Ammon's horn (tissue), 1 donor: ENCODE results near the gene RILPL1.
"Not testable (repeated sequence)": the region's sequence is repeated elsewhere in the genome, so short reads cannot be mapped to it uniquely, and the experiment has no call there.

Source experiments
- DNase-seq: peaks from one replicate; pipeline ENCODE4 v3.0.0-alpha.2; 2016; ENCODE audit warnings: low spot score

RILPL1 gene

DNA sequence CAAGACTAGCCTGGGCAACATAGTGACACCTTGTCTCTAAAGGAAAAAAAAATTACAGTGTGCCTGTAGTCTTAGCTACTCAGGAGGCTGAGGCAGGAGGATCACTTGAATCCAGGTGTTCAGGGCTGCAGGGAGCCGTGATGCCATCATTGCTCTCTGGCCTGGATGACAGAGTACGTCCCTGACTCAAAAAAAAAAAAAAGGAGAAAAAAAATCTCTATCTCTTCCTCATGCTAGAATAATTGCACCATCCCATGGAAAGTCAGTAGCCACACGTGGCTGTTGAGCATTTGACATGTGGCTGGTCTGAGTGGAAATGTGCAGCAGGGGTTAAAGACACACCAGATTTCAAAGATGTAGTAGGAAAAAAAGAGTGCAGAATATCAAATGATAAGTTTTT lies 3.8 kb downstream of the RILPL1 start:
- DNase-seq, result no peak

DNA sequence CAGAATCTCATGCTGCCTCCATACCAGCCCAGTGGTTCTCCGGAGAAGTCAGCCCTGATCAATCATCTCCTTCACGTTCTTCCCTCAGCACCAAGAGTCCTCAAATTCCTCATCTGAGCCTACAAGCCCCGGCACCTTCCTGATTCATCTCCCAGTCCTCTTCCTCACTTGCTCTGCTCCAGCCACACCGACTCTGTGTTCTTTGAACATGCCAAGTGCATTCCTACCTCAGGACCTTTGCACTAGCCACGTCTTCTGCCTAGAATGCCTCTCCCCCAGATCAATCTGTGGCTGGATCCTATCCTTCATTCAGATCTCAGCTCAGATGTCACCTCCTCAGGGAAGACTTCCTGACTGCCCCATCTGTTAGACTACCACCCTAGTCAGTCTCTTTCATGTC lies 4.7 kb downstream of the RILPL1 start:
- DNase-seq, result no peak

DNA sequence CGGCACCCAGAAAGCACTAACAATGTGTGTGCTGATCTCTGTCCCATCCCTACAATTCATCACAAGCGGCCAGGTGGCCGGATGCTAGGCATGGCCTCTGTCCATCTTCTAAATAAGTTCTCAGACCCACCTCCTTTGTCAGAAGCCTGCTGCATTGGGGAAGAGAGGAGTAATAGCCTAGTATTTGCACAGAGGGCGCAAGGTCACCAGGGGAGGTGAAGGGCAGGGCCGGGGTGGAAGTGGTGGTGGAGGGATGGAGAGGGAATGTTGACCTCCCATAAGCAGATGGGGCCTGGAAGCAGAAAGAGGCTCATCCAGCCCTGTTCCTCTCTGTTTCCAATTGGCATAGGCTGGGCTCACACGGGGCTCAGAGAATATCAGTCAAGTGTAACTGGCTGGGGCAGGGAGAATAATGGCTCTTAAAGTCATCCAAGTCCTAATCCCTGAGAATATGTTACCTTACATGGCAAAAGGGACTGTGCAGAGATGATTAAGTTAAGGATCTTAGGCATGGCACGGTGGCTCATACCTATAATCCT lies 6.9 kb downstream of the RILPL1 start:
- DNase-seq, result no peak

DNA sequence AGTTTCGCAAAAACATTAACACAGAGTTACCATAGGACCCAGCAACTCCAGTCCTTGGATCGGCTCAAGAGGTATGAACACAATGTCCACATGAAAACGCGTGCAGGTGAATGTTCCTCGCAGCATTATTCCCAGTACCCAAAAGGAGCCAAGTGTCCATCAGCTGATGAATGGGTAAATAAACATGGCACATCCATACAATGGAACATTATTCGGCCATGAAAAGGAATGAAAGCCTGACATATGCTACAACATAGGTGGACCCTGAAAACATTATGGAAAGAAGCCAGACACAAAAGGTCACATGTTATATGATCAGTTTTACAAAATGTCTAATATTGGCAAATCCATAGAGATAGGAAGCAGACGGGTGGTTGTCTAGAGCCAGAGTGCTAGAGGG lies 9.1 kb downstream of the RILPL1 start:
- DNase-seq, result no peak

DNA sequence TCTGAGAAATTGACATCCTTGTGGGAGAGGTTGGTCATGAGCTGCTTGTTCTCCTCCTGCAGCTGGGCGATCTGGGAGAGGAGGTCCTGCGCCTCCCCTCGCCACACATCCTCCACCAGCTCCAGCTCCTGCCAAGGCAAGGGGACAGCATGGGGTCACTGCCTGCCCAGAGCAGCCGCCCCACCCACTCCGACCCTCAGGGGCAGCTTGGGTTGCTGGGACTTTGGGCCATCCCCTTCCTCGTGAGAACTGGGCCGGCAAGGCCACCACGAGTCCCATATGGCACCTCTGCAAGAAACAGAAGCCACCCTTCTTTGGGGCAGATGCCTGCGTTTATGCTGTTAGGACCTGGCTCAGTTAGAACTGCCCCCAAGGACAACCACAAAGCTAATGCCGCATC lies 10.0 kb downstream of the RILPL1 start:
- no peak for DNase-seq

DNA sequence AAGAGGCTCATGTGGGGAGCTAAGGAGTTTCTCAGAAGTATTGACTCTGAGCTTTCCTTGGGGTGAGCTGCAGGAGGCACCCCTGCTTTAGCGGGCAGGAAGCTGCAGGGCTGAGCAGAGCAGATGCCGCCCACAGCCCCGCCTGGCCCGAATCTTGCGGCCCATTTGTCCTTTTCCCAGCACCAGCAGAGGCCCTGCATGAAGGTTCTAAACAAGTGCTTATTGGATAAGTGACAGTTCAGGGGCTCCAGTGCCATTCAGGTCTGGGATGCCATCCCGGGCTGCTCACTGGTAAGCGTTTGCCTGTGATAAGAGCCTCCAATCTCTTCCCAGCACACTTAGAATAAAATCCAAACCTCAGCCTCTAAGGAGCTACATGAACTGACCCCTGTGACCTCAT lies 11.4 kb downstream of the RILPL1 start:
- no peak for DNase-seq

DNA sequence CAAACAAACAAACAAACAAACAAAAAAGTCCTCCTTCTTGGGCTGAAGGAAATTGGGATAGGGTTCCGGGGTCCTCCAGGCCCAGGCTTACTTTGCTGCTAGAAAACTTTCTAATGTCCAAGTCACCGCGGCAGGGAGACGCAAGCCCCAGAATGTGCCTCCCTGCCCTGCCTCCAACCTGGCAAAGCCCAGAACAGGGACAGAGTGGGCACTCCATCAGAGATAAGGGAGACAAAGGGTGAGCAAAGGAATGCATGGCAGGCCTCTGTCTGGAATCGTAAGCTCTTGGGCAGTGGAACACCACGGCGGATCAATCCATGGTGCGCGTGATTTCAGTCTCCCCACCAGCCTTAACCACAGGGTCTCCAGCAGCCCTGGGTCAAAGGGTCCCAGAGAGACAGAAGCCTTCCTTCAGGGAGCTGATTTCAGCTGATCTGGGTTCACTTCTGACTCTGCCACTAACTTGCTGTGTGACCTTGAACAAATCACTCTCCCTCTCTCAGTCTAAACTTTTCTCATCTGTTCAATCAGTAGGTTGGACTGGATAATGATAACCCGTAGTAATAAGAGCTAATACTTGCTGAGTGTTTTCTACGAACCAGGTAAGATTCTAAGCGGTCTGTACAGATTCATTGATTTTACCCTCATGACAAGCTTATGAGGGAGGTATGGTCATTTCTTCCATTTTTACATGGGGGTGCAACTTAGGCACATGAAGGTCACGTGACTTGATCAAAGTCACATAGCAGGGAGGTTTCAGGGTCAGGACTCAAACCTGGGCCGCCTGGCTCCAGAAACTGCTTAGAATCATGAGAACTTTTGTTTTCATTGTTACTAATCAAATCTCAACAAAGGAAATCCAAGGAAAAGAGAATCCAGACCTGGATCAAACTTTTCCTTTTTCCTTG lies 12.7 kb downstream of the RILPL1 start:
- DNase-seq, result no peak

DNA sequence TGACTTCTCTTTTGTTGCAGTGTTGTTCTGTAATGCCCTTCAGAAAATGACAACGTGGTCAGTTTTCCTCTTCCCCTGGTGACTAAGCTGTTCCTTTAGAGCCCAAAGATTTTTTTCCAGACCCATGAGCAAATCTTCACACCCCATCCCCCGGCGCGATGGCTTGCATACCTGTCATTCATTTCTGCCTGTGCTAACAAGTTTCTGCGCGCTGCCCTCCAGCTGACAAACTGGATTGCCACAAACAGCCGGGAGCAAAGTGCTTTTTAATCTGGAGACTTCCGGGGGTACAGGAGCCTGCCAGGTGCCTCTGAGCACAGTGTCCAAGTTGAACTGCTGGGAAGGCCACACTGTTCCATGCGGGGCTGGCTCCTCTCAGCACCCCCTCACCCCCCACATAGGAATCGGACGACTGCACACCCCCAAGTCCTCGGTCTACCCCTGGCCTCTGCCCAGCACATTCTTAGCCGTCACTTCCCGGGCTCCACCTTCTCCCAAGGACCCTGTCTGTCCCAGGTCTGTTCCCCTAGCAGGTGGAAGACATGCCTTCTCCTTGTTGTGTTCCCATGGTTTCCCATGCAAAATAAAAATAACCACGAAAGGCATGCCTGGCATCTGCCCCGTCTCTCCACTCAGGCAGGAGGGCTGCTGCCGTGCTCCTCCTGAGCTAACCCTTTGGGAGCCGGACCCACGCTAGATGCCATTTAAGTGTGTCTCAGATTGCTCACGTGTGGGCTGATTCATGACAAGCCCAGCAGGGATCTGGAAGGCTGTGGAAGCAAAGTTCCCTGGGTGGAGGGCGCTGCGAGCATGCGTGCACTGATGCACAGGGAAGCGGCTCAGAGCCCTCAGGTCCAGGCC lies 14.1 kb downstream of the RILPL1 start:
- peak; percentile 16 for DNase-seq

DNA sequence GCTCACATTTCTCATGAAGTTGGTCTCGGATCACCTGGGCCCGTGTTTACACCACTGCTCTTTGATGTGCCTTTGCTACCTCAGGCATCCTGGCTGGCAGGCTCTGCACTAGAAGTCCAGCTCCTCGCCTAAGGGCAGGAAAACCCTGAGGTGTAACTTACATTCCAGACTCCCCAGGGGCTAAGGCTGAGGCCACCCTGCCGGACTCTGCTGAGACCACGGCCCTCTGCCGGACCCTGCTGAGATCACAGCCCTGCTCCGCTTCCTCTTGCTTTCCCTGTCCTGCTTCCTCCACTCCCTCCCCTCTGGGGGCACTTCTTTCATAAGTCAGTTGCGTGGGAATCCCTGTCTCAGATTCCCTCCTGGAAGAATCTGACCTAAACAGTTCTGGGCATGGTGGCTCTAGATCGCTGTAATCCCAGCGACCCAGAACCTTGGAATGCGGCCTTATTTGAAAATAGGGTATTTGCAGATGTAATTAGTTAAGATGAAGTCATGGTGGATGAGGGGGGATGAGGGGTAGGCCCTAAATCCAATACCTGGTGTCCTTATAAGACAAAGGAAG lies 17.2 kb downstream of the RILPL1 start:
- DNase-seq, result no peak

DNA sequence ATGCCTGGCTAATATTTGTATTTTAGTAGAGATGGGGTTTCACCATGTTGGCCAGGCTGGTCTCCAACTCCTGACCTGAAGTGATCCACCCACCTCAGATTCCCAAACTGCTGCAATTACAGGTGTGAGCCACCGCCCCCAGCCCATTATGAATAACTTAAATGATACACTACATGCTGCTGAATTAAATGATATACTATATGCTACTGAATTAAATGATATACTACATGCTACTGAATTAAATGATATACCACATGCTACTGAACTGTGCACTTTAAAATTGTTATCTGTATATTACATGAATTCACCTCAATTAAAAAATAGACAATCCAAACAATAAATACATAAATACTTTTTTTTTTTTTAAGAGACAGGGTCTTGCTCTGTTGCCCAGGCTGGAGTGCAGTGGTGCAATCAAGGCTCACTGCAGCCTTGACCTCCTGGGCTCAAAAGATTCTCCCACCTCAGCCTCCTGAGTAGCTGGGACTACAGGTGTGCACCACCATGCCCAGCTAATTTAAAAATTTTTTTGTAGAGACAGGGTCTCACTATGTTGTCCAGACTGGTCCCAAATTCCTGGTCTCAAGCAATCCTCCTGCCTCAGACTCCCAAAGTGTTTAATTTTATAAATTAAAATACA lies 18.8 kb downstream of the RILPL1 start:
- not testable (repeated sequence) for DNase-seq

DNA sequence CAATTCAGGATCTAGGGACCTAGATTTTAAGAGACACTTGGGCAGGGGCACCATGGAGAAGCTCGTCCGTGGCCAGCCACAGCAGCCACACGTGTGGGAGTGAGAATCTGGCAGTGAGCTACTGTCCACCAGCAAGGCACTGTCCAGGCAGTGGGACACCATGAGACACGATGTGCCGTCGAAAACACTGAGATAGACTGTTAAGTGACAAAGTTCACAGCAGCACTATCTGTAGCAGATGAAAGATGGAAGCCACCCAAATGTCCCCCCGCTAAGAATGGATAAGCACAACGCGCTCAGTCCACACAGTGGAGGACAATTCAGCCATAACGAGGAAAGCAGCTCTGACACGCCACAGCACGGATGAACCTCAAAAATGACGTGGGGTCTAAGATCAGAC lies 19.7 kb downstream of the RILPL1 start:
- no peak for DNase-seq

DNA sequence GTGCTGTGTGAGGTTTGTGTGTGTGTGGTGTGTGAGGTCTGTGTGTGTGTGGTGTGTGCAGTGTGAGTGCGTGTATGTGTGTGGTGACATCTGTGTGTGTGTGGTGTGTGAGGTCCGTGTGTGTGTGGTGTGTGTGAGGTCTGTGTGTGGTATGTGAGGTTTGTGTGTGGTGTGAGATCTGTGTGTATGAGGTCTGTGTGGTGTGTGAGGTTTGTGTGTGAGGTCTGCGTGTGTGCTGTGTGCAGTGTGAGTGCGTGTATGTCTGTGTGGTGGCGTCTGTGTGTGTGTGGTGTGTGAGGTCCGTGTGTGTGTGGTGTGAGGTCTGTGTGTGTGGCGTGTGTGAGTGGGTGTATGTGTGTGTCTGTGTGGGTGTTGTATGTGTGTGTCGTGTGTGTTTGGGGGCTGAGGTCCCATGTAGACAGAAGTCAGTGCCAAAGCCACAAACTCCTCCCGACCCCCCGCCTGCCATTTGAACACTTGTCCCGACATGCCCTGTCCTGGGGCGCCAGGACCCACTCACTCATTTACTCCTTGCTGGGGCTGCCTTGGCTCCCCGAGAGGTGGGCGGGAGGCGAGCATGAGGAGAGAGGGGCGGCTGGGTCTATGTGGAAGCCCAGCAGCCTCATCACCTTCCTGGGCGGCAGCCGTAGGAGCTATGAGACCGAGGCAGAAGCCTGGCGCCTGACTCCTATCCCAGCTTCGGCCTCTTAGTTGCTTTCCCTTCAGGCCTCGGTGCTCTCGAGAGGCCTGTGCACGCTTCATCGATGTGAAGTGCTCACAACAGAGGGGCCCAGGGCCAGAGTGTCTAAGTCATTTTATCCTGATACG lies 20.5 kb downstream of the RILPL1 start:
- no peak for DNase-seq

DNA sequence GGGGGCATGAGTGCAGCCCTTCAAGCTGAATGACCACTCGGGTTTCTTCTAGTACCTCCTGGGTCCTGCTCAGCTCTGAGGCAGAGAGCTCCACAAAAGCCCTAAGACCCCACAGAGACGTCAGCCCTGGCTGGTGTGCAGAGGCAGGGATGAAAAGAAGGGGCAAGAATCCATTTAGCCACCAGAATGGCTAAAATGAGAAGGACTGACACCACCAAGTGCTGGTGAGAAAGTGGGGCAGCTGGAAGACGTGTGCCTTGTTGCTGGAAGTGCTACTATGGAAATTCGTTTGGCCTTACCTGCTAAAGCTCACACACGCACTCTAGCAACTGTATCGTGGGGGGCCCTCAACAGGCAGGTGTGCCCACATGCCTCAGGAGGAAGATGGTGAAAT lies 26.7 kb downstream of the RILPL1 start:
- DNase-seq, result no peak

DNA sequence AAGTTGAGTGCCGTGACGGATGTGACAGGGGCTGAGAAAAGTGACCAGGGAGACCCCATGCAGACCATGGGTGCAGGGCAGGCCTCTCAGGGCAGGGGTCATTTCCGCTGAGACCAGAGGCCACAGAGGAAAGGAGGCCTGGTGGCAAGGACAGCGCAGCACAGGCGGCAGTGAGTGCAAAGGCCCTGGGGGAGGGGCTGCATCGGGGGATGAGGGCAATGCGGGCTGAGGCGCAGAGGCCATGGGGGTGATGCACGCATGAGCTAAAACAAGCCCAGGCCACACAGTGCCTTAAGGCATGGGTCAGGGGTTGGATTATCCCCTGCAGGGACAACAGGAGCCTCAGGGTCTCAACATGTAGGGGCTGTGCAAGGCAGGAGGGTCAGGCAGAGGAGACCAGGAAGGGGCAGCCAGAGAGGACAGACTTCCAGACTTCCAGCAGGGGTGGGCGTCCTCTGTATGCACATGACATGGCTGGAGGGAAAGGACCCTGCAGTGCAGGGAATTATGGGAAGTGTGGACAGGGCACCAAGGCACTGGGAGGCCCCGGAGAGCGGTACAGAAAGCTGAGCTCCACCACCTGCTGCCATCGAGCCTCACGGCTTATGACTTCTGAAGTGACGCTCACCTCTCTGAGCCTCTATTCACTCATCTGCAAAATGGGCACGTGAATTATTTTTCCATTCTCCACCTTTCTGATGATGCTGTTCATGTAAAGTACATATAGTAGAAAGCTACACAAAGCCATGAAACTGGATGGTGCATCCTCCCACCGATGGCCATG lies 27.3 kb downstream of the RILPL1 start:
- no peak for DNase-seq

DNA sequence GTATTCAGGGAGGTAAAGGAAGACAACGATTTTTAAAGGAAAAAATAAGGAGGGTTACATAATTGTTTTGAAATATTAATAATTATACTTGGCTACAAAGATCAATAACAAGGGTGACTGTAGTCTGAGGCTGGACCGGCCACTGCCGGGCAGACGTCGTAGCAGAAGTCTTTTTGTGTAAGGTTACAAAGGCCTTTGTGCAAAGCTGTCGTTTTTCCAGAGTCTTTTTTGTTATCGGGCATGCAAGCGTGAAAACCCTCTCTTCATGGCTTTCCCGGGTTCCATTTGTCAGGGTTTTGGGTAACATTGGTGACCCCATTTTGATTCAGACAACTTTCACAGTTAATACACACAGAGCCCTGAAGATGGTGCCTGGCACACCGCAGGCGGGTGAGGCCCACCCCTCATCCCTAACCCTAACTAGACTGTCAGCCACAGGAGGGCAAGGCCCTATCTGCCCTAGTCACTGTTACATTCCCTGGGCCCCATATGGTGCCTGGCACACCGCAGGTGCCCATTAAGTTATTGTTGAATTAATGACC lies 31.3 kb downstream of the RILPL1 start:
- DNase-seq, result peak; percentile 72

DNA sequence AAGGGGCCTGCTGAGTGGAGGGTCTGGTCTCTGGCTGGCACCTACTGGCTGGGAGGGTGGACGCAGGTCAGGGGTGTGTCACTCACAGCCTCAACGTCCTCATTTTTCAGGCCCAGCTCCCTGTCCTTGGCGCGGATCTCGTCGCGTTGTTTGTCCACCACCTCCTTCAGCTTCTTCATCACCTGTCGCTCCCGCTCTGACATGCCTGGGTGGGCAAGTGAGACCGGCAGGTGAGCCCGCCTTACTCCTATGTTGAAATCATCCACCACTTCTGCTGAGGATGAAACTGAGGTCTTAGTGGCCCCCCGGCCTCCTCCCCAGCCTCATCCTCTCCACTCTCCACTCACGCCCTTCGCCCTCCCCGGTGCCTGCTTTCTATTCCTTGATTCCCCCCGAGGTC lies 34.2 kb downstream of the RILPL1 start:
- DNase-seq, result no peak

DNA sequence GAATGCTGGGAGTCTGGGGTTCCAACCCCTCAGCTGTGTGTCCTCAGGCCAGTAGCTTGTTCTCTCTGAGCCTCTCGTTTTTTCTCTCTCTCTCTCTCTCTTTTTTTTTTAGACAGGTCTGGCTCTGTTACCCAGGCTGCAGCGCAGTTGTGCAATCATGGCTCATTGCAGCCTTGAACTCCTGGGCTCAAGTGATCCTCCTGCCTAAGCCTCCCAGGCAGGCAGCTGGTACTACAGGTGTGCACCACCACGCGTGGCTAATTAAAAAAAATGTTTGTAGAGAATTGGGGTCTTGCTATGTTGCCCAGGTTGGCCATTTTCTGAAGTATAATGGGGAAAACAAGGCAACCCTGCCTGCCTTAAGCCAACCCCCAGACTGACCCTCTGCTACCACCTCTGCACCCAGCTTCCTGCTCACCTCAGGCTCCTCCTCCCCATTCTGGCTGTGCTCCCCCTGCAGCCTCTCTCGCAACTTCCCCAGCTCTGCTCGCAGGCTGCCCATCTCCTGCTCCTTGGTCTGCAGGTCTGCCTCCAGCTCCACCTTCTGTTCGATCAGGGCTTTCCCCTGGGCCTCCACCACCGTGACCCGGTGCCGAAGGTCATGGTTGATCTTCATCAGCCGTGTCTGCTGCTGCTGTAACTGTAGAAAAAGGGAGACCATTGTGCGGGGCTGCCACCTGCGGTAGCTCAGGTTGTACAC lies 35.2 kb downstream of the RILPL1 start:
- no peak for DNase-seq

DNA sequence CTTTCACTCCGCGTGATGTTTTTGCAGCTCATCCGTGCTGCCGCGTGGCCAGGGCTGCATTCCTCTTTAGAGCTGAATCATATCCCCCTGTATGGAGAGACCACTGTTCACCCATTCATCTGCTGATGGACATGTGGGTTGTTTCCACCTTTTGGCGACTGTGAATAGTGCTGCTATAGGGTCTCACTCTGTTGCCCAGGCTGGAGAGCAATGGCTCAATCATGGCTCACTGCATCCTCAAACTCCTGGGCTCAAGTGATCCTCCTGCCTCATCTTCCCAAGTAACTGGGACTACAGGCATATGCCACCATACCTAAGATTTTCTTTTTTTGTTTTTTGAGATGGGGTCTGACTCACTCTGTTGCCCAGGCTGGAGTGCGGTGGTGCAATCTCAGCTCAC lies 36.5 kb downstream of the RILPL1 start:
- no peak for DNase-seq

DNA sequence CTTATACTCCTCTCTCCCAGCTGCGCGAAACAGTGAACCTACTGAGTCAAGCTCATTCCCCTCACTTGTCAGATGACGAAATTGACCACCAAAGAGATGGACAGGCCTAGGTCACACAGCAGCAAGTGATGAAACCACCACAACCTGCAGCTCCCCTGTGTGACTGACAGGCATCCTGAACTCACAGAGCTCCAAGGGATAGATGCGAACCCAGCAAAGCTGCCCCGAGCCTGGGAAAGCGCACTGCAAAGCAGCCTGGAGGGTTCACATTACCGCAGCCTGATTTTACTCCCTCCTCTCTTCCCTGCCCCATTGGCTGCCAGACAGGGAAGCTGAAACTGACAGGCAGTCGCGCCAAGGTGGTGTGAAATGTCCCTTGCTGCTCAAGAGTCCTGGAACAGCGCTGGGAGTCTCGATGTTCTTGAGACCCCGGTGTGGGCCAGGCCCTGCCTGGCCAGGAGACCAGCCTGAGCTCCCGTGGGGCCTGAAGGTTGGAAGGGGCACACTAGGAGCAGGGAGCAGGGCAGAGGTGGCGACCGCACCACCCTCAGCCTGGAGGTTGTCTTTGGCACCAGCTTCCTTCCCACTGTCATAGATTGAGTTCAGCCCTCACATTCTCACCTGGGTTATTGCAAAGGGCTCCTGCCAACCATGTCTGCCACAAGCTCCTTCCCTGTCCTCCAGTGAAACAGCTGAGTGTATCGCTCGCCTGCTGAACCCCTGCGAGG lies 39.2 kb downstream of the RILPL1 start:
- DNase-seq, result no peak
